ENCODE results near the gene NCKIPSD.

NCKIPSD gene

DNA sequence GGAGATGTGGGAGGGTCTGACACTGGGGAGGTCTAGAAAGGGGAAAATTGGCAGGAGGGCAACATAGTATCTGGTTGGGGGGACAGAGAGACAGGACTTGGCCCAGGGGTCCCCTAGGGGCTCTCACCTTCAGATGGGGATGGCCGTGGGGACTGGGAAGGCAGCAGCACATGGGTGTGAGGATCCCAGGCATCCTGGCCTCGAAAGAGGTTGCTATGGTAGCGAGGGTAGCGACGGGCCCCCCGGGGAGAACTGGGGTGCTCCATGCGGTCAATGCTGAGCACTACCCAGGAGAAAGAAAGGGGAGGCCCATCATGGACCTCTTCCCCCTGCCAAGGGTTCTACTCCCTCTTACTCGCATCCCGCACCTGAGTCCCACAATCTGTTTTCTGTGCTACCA lies 38.0 kb downstream of the NCKIPSD start:
- DNase-seq (ENCODE audit: low spot score) = no peak

DNA sequence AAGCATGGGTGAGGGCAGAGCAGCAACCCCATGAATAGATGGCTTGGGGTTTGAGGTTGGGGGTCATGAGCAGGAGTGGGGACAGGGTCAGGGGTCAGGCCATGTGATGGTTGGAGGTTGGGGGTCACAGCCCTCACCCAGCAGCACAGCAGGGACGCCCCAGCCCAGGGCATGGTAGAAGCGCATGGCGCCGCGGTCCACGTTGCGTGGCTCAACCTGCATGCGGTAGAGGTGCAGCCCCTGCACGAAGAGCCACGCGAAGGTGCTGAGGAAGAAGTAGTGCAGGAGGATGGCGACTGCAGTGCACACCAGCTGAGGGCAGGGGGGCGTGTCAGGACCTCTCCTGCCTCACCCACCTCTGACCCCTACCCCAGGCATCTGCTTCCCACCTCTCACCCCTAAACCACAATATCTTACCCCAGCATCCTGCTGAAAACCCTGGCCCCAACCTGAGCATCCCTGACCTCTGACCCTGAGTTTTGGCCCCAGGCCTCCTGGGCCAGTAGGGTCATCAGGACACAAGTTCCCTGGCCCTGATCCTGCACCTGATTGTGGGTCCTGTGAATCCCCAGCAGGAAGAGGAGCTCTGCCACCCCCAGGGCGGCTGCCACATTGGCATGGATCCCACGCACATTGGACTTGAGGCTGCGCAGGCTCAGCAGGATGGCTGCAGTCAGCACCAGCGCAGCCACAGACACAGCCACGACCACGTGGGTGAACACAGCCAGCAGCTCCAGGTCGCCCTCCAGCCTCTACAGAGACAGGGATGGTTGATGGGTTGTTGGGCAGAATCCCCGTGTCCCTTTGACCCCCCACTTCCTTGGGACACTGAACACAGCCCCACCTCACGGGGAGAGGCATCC lies 40.6 kb downstream of the NCKIPSD start:
- no peak for DNase-seq (ENCODE audit: low spot score)

DNA sequence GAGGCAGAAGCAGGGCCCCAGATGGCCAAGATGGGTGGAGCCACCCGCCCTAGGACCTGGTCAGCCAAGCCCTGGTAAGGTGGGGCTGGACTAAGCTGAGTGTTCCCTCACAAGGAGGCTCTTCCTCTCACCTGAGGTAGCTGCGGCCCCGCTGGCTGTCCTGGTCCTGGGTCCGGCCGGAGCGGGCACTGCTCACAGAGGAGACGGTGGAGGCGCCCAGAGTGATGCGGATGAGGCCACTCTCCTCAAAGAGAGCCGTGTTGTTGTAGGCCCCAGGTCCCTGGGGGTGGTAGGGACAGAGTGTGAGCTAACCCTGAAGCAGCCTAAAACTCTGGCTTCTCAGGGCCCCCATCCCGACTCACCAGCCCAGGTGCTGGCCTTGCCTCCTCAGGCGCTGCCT lies 43.1 kb downstream of the NCKIPSD start:
- no peak for DNase-seq (ENCODE audit: low spot score)

DNA sequence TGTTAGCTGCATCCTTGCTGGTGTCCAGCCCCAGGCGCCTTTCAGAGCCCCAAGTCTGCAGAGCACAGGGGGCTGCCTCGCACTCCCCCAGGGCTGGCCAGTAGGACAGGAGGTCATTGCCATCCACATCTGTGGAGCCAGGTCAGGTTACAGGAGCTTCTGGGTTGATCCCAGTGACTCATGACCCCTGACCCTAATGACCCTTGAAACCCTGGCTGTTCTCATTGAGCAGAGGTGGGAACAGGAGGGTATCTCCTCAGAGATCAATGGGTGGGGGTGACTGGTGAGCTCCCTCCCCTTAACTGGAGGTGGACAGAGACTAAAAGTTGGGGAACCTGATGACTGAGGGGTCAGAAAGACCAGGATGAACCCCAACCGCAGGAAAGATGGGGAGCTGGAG lies 44.3 kb downstream of the NCKIPSD start:
- DNase-seq (ENCODE audit: low spot score) = no peak

DNA sequence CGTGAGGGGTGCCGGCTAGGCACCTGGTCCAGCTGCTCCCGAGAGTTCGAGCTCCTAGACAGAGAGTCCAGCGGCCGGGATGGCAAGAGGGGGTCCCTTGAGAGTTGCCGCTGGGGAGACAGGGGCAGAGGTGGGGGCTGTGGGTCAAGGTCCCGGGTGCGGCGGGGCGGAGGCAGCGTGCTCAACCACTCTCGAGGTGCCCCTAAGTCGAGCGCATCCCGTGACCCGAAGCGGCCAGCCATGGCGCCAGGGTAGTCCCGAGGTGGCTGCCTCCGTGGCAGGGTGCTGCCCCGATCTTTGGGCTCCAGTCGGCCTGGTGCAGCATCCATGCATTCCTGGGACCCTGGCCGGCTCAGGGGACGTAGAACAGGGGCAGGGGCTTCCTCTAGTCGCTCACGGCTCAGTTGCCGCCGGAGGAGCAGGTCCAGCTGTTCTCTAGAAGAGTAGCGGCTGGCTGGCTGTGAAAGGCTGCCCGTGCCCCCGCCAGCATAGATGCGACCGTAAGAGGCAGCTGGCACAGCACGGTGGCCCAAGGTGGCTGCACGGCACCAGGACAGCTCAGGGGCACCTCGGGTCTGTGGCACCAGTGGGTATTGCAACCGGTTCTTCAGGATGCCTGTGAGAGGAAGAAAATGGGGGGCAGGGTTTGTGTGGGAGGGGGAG lies 45.6 kb downstream of the NCKIPSD start:
- no peak for DNase-seq (ENCODE audit: low spot score)

DNA sequence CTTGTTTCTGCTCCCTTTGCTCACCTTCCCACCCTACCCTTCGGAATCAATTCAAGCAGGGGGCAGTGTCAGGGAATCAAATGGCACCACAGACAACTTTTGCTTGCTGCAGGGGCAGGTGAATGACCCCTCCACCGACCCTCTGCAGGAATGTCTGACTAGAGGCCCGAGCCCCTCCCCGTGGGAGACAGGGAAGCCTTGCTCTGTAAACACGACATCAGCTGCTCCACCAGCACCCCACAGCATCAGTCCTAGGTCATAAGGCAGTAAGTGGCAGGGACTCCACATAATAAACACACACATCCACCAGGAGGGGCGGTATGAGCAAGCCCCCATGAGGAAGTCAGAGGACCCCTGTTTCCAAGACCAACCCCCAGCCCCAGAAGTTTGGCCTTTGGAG lies 48.4 kb downstream of the NCKIPSD start:
- no peak for DNase-seq (ENCODE audit: low spot score)

DNA sequence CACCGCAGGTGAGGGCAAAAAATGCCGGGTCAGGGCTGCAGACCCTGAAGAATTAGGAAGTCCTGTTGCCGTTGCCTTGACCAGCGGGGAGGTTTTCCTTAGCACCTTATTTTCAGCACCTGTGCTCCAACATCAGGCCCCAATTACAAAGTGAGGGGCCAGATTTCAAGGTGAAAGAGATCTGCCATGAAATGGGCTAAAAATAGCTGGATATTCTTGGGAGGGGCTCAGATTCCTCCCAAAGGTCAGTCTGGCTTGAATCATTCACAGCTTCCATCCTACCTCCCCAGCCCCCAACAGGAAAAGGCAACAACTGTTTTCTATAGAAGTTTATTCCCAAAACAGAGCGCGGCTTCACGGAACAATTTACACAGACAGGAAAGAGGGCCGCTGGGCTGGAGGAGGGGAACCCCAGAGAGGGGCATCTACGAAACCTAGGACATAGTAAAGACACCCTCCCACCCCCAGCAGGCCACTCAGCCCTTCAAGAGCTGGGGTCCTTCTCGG lies 49.5 kb downstream of the NCKIPSD start:
- no peak for DNase-seq (ENCODE audit: low spot score)

DNA sequence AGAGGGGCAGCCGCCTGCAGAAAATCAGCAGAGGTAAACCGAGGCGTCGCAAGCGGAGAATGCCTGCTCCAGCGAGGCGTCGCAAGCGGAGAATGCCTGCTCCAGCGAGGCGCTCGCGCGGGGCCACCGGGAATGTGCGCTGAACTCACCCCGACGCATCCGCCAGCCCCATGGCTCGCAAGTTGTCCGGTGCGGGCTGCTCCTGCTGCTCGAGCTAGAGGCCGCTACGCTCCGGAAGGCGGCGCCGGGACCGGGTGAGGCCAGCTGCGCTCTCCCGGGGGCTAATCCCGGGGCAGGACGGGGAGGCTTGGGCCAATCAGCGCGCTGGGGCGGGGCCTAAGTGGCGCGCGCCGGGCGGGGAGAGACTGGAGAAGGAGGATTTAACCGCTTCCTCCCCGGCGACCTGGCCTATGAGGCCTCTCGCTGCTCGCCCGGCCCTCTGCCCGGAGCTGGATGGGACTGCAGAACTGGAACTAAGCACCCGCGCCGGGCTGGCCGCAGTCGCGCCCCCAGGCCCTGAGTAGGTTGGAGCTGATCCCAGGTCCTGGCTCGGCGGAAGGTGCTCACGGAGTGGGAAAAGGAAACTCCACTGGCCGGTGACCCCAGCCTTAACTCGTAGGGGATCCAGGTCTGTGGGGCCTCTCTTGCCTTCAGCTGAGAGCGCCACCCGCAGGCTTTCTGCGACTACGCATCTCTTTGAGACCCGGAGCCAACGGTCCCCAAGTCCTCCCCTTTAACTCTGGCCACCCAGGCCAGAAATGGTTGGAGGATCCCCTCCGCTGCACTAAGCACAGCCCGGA lies 50.3 kb downstream of the NCKIPSD start, which contains the start of gene SLC26A6:
Gene SLC26A6 (minus strand): TSS at position 240 of the 800 bp plus-strand sequence. CDS start 68 bp downstream, at position 172.
- peak; percentile 94 for DNase-seq (ENCODE audit: low spot score)

DNA sequence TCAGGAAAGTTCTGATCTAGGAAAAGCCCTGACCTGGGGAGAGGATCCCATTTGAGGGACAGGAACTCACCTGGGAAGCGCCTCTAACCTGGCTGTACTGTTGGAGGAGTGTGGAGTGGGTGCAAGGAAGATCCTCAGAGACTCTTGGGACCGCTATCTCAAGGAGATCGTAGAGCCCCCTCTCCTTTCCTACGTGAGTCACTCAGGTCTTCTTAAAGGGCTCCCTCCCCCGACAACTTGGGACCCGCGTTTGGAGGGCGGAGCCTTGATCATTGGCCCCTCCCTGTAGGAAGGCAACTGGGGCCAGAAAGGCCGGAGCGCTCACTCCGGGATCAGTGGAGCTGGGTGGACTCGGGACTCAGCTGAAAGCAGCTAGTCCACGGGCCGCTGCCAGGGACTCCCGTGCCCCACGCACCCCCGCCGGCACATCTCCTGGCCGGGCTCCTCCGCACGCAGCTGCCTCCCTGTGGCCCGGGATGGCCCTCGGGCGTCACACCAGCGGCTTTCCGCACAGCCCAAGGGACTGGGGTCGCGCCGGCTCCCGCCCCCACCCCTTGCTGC lies 51.0 kb downstream of the NCKIPSD start:
- peak; percentile 69 for DNase-seq (ENCODE audit: low spot score)

DNA sequence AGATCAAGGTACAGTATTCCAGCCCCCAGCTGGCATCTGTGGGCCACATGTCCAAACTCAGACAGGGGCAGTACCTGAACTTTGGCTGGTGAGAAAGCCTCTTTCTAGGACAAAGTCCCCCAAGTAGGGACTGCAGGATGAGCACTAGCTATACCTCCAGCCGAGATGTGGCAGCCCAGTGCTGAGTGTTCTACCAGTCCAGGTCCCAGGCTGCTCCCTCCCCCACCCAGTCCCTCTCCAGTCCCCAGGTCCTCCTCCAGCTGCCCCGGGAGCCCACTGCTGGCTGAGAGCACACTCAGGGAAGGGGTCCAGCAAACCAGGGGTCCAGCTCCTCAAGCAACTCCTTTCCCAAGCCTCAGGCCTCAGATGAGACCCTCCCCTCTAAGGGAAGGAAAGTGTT lies 52.0 kb downstream of the NCKIPSD start:
- DNase-seq (ENCODE audit: low spot score) = no peak

DNA sequence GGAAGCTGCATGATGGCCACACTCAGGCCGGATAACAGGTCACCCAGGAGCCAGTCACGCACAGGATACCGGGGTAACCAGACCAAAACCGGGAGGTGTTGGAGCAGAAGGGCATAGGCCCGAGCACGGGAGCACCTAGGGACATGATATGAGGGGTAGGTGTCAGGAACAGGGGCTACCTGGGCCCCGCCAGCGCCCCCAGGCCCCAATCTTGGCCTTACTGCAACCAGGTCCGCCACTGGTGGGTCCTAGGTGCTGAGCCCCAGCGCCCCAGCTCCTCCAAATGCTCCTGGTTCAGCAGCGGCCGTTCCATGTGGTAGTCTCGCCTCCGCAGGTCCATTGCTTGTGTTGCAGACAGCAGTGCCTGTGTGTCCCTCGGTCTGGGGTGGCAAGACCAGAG lies 52.5 kb downstream of the NCKIPSD start:
- DNase-seq (ENCODE audit: low spot score) = no peak

DNA sequence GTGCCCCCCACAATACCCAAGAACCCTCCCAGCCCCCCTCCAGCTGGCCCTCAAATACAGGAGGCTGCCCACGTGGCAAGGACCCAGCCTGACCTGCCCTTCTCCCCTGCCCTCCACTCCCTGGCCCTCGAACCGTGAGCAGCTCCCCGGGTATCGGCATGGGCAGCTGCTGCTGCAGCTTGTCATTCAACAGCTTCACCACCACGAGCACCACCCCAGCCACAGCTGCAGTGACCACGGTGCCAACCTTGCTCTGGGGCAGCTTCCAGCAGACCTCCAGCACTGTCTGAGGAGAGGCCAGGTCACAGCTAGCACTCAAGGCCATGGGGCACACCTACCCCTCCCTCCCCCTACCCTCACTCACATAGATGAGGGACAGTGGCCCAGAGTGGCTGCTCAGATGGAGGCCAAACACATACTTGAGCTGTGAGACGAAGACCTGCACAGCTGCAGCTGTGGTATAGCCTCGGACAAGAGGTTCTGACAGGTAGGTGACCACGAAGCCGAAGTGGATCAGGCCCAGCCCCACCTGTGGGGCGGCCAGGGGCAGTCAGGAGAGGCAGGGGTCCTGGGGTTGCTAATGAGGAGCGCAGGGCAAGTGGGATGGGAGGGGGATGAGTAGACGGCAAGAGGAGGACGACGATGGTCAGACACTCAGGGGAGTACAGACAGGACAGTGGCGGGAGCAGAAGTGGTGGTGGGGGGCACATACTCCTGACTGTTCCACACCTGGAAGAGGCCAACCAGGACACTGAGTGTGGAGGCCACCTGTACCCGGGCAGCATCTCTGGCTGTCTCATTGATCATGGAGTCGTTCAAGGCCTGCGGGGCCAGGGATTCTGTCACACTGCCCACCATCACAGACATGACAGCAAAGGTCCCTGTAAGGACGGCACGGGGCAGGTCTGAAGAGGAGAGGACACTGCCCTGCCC lies 53.9 kb downstream of the NCKIPSD start:
- DNase-seq (ENCODE audit: low spot score) = no peak

DNA sequence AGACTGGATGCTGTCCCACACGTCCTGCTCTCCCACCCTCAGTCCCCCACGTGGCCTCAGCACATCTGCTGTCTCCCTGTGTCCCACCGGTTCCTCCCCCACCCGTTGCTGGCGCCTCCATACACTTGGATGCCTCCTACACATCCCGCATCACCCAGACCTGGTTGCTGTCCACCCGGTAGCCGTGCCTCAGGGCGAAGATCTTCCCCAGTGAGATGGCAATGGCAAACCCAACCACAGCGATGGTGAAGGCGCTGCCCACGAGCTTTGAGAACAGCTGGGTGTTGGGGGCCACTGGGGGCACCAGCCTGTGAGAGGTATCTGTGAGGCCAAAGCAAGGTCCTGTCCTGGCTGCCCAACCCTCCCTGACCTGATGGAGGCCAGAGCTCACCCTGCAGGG lies 54.9 kb downstream of the NCKIPSD start:
- no peak for DNase-seq (ENCODE audit: low spot score)

DNA sequence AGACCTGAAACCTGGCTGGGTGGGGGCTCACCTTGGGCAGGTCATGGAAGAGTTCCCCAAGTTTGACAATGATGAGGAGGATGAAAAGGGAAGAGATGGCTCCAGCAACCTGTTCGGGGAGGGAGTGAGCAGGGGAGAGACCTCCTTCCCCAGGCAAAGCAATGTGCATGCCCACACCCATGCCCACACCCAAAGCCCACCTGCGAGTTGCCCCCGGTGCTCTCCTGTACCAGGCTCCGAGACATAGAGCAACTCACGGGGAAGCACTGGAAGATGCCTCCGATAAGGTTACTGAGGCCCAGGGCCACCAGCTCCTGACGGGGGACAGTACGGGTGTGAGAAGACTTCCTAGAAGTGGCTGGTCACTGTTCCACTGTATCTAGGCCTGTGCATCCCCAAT lies 55.3 kb downstream of the NCKIPSD start:
- no peak for DNase-seq (ENCODE audit: low spot score)

DNA sequence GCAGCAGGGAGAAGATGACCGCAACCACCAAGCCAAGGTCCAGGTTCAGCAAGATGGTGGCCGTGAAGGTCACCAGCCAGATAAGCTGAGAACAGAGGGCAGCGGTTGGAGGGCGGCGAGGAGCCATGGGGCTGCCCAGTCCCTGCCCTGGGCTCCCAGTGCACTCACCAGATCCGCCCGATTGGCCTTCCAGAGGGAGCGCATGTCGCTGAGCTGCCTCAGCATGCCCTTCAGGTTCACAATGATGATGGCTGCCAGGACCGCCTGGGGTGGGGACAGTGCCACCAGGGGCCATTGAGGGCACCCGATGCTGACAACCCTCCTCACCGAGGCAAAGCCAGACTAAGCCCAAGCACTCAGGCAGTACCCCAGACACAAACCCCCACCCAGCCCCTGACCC lies 55.8 kb downstream of the NCKIPSD start:
- DNase-seq (ENCODE audit: low spot score) = no peak

DNA sequence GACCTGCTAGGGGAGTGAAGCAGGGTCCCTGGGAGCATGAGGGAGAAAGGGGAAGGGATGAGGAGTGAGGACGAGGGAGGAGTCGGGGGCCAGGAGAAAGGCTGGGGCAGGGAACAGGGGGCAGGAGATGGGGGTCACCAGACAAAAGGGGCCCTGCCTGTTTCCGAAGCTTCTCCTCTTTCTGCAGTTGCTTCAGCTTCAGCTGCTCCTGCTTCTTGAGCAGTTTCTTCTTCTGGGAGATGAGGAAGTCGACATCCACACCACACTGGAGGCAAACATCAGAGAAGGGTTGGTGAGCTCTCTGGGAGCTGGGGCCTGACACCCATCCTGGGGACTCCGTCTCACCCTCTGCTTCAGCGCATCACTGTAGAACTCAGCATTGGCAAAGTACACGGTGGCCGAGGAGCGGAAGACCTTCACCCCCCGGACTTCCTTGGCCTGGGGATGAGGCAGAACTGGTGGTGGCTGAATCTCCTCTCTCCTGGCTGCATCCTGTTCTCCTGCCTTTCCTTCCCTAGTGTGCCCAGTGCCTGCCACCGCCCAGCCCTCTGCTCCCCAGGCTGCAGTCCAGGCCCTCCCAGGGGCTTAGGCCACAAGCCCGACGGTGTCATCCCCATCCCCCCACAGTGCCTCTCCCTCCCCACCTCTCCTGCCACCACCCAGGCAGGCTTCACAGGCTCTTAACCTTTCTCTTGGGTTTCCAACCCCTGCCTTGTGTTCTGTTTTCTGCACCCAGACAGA lies 57.3 kb downstream of the NCKIPSD start:
- DNase-seq (ENCODE audit: low spot score) = no peak

DNA sequence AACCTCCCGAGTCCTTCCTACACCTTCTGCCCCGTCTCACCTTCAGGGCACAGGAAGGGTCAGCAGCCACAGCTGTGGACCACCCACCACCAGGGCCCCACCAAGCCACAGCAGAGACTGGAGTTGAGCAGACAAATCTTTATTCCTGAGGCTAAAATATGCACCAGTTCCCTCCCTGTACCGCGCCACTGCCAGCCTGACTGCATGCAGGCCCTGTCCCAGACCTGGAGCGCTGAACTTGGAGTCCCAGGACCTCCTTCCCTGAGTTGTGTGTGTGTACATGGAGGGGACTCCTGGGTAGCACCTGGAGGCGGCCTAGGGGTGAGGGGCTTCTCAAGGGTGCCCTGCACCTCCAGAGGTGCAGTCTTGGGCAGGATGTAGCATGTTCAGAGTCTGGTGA lies 60.1 kb downstream of the NCKIPSD start:
- no peak for DNase-seq (ENCODE audit: low spot score)

DNA sequence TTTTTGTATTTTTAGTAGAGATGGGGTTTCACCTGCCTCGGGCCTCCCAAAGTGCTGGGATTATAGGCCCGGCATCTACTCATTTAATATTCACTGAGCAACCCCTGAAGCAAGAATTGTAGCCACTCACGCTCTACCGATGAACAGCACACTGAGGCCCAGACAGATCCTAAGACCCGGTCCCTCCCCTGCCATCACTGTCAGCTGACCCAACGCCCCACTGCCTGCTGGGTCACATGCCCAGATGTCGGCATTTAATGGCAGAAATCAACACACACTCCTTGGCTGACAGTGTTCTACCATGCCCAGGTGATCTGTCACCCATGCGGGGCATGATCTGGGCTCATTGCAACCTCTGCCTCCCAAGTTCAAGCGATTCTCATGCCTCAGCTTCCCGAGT lies 60.9 kb downstream of the NCKIPSD start:
- no peak for DNase-seq (ENCODE audit: low spot score)

DNA sequence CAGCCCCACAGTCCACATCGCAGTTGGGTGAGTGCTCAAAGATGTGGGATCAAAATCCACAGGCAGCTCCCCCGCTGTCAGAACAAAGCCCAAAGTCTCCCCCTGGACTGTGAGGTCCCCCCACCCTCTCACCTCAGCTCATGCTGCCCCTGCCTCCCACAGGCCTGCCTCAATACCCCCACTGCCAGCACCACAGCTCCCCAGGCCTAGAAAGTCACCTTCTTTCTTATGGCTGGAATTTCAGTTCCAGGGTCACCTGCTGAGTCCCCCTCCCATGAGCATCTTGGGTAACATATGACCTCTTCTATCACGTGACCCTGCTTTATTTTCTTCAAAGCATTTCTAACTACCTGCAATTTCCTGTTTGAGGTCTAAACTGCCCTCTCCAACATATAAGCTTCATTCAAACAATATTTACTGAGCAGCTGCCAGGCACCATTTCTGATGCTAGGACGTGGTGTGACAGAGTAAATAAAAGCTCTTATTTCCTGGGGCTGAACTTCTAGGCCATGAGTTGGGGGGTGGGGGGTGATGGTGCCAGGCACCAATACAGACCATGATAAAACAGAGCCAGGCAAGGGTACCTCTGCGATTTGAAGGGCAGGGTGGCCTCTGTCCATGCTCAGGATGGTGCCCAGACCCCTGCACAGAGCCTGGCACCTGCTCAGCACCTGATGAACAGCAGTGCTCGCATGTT lies 61.7 kb downstream of the NCKIPSD start:
- no peak for DNase-seq (ENCODE audit: low spot score)

Data from RKO (cell line).